Activated CD8-positive, alpha-beta T cell treated with anti-CD3 and anti-CD28 coated beads, Interleukin-2, amount 10 ng/mL, durations not matched to agents 7 days and 5 days (primary cell): Measurements from ENCODE around the gene SLC7A6. TPM values are rescaled to one million over a fixed set of nuclear protein-coding genes. Genes with fewer than 3 reads are reported as not detected.

Experiments
- ATAC-seq: fragments of 150-1000 bp; cut with Tn5 transposase; one replicate; pipeline ENCODE4 v1.10.0; 2021; ENCODE audit warnings: moderate library complexity
- CTCF ChIA-PET: fragments of 350-600 bp; sonication (Branson Sonifier 250); formaldehyde crosslinking; loops from one replicate; lab custom pipeline; 2021; ENCODE audit warnings: antibody characterized with exemption; lab: Charles Lee
- POLR2A ChIA-PET: fragments of 350-600 bp; sonication (Branson Sonifier 250); formaldehyde crosslinking; loops from one replicate; lab custom pipeline; 2021; ENCODE audit warnings: antibody characterized with exemption; lab: Charles Lee
- DNase-seq: peaks from one replicate; pipeline ENCODE4 v3.0.0-alpha.2; 2020
- H3K27ac Mint-ChIP-seq: one replicate; pipeline ENCODE4 v1.8.0; 2021; ENCODE audit warnings: mild to moderate bottlenecking, mixed read lengths
- H3K27me3 Mint-ChIP-seq: one replicate; pipeline ENCODE4 v1.8.0; 2021; ENCODE audit warnings: low read depth, mixed read lengths
- H3K36me3 Mint-ChIP-seq: one replicate; pipeline ENCODE4 v1.8.0; 2021; ENCODE audit warnings: low read depth, mixed read lengths
- H3K4me1 Mint-ChIP-seq: one replicate; pipeline ENCODE4 v1.8.0; 2021; ENCODE audit warnings: low read depth, mixed read lengths
- H3K4me3 Mint-ChIP-seq: one replicate; pipeline ENCODE4 v1.8.0; 2021; ENCODE audit warnings: mild to moderate bottlenecking, mixed read lengths
- H3K9me3 Mint-ChIP-seq: one replicate; pipeline ENCODE4 v1.8.0; 2022; ENCODE audit warnings: mixed read lengths; ENCODE audit not compliant: insufficient read depth
- total RNA-seq, 2 experiments: library from RNA; stranded (reverse); gene quantifications; one replicate each; pipeline ENCODE4 v1.2.3, GENCODE V29; 2021

SLC7A6 gene
- total RNA-seq, 2 experiments from 2014 or later, result 84.1 to 85.0 TPM

DNA sequence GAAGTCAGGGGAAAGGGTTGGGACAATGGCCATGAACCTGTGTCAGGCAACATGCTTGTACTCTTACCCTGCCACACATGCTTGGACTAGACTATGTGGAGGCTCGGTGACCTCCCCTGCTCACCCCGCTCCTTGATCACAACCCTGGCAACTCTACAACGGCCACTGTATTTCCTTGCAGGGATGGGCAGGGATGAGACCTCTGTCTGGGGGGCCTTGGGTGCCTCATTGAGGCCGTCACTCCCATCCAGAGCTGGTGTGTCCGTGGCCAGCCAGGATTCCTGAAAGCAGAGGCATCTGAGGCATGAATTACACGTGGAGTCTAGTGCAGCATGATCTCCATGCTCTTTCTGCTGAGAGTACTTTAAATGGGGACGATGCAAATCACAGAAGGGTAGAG, 18.2 kb upstream of the SLC7A6 start:
- Mint-ChIP-seq H3K9me3 (no peaks in the 10 kb centered on the region), H3K27ac (no peak overlapping the region), H3K27me3 (no peaks in the 10 kb centered on the region), H3K4me3 (peak overlapping the region; percentile 95), H3K36me3 (peaks cover 8% of the 10 kb centered on the region), H3K4me1 (peaks cover 27% of the 10 kb centered on the region)
- ChIA-PET POLR2A (interaction anchor here (1.0 to 2.8 kb wide), 2 partner anchors 18 to 65 kb away, joined by 6 to 8 read pairs; partner anchors contain the start of genes PRMT7, SLC7A6 and SLC7A6OS), CTCF (interaction anchor here (1.1 to 4.0 kb wide), 4 partner anchors 17 to 99 kb away, joined by 3 to 48 read pairs (median 4); partner anchors contain the start of genes PRMT7, SLC7A6 and SLC7A6OS)
- no peak for DNase-seq
- ATAC-seq, result no peak

DNA sequence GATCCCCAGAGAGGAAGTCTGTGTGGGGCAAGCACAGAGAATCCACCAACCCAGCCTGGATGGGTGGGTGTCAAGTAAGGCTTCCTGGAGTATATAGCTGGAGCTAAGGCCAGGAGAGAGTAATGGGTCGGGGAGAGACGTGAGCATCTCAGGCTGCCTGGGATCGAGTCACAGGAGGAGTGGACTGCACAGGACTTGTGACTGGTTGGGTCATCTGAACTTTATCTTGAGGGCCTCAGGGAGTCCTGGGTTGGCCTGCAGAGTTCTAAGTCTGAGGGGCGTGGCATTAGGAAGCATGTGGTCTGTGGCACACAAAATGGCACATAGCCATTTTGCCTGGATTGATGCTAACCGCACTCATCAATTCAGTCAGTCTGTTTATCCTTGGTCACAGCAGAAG, 17.7 kb upstream of the SLC7A6 start:
- peaks cover 27% of the 10 kb centered on the region for H3K4me1 Mint-ChIP-seq
- ATAC-seq, result no peak
- peaks cover 8% of the 10 kb centered on the region for H3K36me3 Mint-ChIP-seq
- no peaks in the 10 kb centered on the region for H3K9me3 Mint-ChIP-seq
- DNase-seq, result no peak
- H3K27ac Mint-ChIP-seq, result no peak overlapping the region
- CTCF ChIA-PET, result interaction anchor here (1.1 to 4.0 kb wide), 3 partner anchors 16 to 64 kb away, joined by 3 to 48 read pairs (median 3); partner anchors contain the start of genes PRMT7, SLC7A6 and SLC7A6OS
- H3K4me3 Mint-ChIP-seq, result no peak overlapping the region
- POLR2A ChIA-PET, result no interaction called here
- H3K27me3 Mint-ChIP-seq, result no peaks in the 10 kb centered on the region

DNA sequence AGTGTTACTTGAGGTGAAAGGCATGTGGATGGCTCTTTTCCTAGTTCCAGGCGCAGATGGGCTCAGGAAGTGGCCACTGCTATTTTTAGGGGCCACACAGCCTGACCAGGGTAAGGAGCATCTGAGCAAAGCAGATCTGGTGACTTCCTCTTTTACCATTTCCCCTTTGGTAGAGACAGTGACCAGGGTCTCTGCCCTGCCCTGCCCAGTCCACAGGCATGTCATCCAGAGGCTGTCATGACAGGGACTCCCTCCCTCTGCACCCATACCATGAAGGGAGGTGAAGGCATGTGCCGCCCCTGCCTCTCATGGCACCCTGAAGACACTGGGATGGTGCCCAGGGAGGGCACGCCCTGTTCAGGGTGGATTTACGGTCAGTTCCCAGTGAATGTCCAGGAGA, 16.9 kb upstream of the SLC7A6 start:
- Mint-ChIP-seq H3K27me3 (no peaks in the 10 kb centered on the region), H3K9me3 (no peaks in the 10 kb centered on the region), H3K27ac (no peak overlapping the region), H3K4me3 (no peak overlapping the region), H3K4me1 (peaks cover 27% of the 10 kb centered on the region), H3K36me3 (peaks cover 12% of the 10 kb centered on the region)
- ChIA-PET CTCF (interaction anchor here (4.0 to 7.6 kb wide), 2 partner anchors 15 kb away, joined by 48 to 67 read pairs; partner anchors contain the start of gene SLC7A6), POLR2A (no interaction called here)
- ATAC-seq (no peak), DNase-seq (no peak)

DNA sequence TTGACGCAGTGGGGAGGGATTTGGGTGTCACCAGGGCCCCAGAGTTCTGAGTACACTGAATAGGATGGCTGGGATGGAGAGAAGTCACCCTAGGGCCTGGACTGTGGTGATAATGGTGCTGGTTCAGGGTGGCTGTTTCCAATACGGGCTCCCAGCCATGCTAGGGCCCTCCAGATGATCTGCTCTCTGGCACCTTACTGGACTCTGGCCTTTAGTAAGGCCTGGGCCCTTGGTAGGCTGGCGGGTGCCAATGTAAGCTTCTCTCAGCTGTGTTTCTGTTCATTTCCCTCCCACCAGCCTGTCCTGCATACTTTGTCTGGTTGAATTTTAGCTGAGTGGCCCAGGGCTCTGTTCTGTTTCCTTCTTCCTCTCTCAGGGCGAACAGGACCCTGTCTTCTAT, 16.4 kb upstream of the SLC7A6 start:
- Mint-ChIP-seq H3K27ac (no peak overlapping the region), H3K27me3 (no peaks in the 10 kb centered on the region), H3K4me1 (peaks cover 27% of the 10 kb centered on the region), H3K4me3 (no peak overlapping the region), H3K36me3 (peaks cover 12% of the 10 kb centered on the region), H3K9me3 (no peaks in the 10 kb centered on the region)
- no peak for DNase-seq
- ChIA-PET POLR2A (no interaction called here), CTCF (interaction anchor here (1.0 to 7.6 kb wide), 2 partner anchors 15 to 81 kb away, joined by 3 to 67 read pairs; partner anchors contain the start of gene SLC7A6)
- ATAC-seq, result no peak

DNA sequence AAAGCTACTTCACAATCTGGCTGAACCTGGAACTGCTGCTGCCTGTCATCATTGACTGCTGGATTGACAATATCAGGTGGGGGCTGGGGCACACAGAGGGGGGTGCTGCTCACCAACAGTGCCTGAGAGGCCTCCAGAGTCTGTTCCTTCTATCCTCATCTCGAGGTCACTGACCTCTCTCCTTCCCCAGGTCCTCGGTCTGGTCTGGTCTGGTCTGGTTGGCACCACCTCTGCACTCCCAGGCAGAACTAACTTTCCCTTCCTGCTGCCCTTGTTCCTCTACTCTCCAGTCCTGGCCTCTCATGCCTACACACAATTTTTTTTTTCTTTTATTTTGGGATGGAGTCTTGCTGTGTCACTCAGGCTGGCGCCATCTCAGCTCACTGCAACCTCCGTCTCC, 15.0 kb upstream of the SLC7A6 start:
- H3K4me1 Mint-ChIP-seq, result peaks cover 27% of the 10 kb centered on the region
- no peak for DNase-seq
- H3K36me3 Mint-ChIP-seq, result peaks cover 12% of the 10 kb centered on the region
- no peak overlapping the region for H3K27ac Mint-ChIP-seq
- ChIA-PET CTCF (interaction anchor here (0.7 to 7.6 kb wide), 3 partner anchors 11 to 80 kb away, joined by 3 to 67 read pairs (median 3); partner anchors contain the start of gene SLC7A6), POLR2A (interaction anchor here (0.7 kb wide), 1 partner anchor 63 kb away, joined by 4 read pairs; no protein-coding TSS in a partner anchor)
- no peaks in the 10 kb centered on the region for H3K27me3 Mint-ChIP-seq
- no peaks in the 10 kb centered on the region for H3K9me3 Mint-ChIP-seq
- ATAC-seq, result no peak
- no peak overlapping the region for H3K4me3 Mint-ChIP-seq

DNA sequence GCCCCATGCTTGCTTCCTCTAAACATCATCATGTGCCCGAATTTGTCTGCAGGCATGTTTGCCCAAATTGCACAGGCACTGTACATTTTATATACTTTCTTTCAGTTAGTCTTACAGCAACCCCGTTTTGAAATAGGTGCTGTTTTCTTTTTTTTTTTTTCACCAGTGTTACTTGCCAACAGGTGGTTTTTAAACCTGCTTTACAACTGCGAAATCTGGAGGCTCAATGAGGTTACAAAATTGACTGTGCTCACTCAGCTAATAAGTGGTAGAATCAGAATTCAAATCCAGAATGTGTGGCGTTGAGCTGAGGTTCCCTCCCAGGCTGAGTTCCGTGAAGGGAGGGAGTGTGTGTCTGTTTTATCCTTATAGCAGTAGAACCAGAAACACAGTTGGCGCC, 13.4 kb upstream of the SLC7A6 start:
- DNase-seq (no peak), ATAC-seq (no peak)
- POLR2A ChIA-PET, result no interaction called here
- H3K9me3 Mint-ChIP-seq, result no peaks in the 10 kb centered on the region
- CTCF ChIA-PET, result interaction anchor here (2.7 to 7.6 kb wide), 2 partner anchors 12 to 78 kb away, joined by 16 to 67 read pairs; partner anchors contain the start of gene SLC7A6
- no peak overlapping the region for H3K4me3 Mint-ChIP-seq
- H3K27ac Mint-ChIP-seq, result no peak overlapping the region
- H3K4me1 Mint-ChIP-seq, result peaks cover 17% of the 10 kb centered on the region
- no peaks in the 10 kb centered on the region for H3K27me3 Mint-ChIP-seq
- peaks cover 11% of the 10 kb centered on the region for H3K36me3 Mint-ChIP-seq

DNA sequence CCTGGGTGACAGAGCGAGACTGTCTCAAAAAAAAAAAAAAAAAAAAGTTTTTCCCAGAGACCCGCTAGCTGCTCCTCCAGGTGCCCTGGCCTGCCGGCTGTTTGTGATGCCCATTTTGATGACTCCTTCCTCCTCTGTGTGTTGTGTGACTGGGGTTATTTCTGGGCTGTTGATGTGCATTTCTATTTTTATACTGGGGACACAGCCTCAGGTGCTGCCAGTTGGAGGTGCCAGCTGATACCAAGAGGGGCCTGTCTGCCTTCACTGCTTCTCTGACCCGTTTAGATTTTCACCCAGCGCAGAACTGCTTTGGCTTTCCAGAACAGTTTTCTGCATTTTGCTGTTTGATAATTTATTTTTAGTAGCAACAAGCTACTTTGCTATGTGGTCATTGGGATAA, 12.5 kb upstream of the SLC7A6 start:
- no peaks in the 10 kb centered on the region for H3K27me3 Mint-ChIP-seq
- ATAC-seq, result no peak
- ChIA-PET CTCF (interaction anchor here (1.1 to 7.6 kb wide), 4 partner anchors 11 to 259 kb away, joined by 3 to 67 read pairs (median 10); partner anchors contain the start of gene SLC7A6), POLR2A (interaction anchor here (1.5 kb wide), 1 partner anchor 12 kb away, joined by 6 read pairs; the partner anchor contains the start of gene SLC7A6)
- no peak overlapping the region for H3K27ac Mint-ChIP-seq
- no peaks in the 10 kb centered on the region for H3K9me3 Mint-ChIP-seq
- DNase-seq, result no peak
- peaks cover 8% of the 10 kb centered on the region for H3K4me1 Mint-ChIP-seq
- no peak overlapping the region for H3K4me3 Mint-ChIP-seq
- peaks cover 16% of the 10 kb centered on the region for H3K36me3 Mint-ChIP-seq

DNA sequence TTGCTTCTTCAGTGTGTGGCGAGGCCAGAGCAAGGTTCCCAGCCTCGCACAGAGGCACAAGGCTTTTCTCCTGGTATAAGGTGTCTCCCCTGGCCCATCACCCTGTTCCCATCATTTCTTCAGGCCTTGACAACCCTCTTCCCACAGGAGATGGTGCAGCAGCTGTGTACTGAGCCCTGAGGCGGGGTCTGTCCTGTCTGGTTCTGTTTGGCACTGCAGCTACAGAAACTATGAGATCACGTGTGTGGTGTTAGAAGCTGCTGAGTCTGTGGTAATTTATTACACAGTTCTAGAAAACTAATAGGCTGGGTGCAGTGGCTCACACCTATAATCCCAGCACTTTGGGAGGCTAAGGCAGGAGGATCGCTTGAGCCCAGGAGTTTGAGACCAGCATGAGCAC, 11.9 kb upstream of the SLC7A6 start:
- Mint-ChIP-seq H3K27me3 (no peaks in the 10 kb centered on the region), H3K4me1 (peaks cover 5% of the 10 kb centered on the region), H3K36me3 (peaks cover 16% of the 10 kb centered on the region), H3K27ac (no peak overlapping the region), H3K9me3 (no peaks in the 10 kb centered on the region), H3K4me3 (no peak overlapping the region)
- DNase-seq, result no peak
- no peak for ATAC-seq
- CTCF ChIA-PET, result interaction anchor here (1.1 to 7.6 kb wide), 5 partner anchors 10 to 258 kb away, joined by 3 to 67 read pairs (median 4); partner anchors contain the start of gene SLC7A6
- POLR2A ChIA-PET, result interaction anchor here (0.9 to 1.5 kb wide), 2 partner anchors 12 to 20 kb away, joined by 3 to 6 read pairs; partner anchors contain the start of gene SLC7A6

DNA sequence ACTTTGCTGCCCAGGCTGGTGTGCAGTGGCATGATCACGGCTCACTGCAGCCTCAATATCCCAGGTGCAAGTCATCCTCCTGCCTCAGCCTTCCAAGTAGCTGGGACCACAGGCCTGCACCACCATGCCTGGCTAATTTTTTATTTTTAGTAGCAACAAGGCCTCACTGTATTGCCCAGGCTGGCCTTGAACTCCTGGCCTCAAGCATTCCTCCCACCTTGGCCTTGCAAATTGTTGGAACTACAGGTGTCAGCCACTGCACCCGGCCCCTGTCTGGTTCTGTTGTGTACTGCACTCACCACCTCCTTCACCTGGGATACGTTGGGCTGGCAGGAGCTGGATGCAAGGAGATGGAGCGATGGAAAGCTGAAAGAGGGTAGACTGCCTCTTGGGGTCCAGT, 10.6 kb upstream of the SLC7A6 start:
- H3K27ac Mint-ChIP-seq, result no peak overlapping the region
- H3K9me3 Mint-ChIP-seq, result no peaks in the 10 kb centered on the region
- ChIA-PET CTCF (interaction anchor here (2.3 to 7.6 kb wide), 2 partner anchors 9 to 75 kb away, joined by 11 to 67 read pairs; partner anchors contain the start of gene SLC7A6), POLR2A (interaction anchor here (1.5 kb wide), 1 partner anchor 9 kb away, joined by 3 read pairs; the partner anchor contains the start of gene PLA2G15)
- peaks cover 16% of the 10 kb centered on the region for H3K36me3 Mint-ChIP-seq
- no peak overlapping the region for H3K4me3 Mint-ChIP-seq
- H3K4me1 Mint-ChIP-seq, result peaks cover 4% of the 10 kb centered on the region
- no peak for DNase-seq
- no peaks in the 10 kb centered on the region for H3K27me3 Mint-ChIP-seq
- ATAC-seq, result no peak

DNA sequence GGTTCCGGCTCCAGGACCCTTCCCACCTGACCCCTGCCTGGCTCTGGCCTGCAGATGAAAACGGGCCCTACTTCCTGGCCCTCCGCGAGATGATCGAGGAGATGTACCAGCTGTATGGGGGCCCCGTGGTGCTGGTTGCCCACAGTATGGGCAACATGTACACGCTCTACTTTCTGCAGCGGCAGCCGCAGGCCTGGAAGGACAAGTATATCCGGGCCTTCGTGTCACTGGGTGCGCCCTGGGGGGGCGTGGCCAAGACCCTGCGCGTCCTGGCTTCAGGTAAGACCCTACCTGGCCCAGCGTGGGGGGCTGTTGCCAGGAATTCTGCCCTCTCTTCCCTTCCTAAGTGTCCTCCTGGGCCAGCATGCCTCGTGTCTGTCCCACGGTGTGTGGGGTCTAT, 8.6 kb upstream of the SLC7A6 start:
- H3K4me1 Mint-ChIP-seq, result peaks cover 4% of the 10 kb centered on the region
- no peaks in the 10 kb centered on the region for H3K9me3 Mint-ChIP-seq
- ChIA-PET CTCF (interaction anchor here (2.3 kb wide), 1 partner anchor 73 kb away, joined by 11 read pairs; no protein-coding TSS in a partner anchor), POLR2A (no interaction called here)
- H3K27me3 Mint-ChIP-seq, result no peaks in the 10 kb centered on the region
- DNase-seq (no peak), ATAC-seq (no peak)
- no peak overlapping the region for H3K4me3 Mint-ChIP-seq
- H3K36me3 Mint-ChIP-seq, result peaks cover 18% of the 10 kb centered on the region
- no peak overlapping the region for H3K27ac Mint-ChIP-seq

DNA sequence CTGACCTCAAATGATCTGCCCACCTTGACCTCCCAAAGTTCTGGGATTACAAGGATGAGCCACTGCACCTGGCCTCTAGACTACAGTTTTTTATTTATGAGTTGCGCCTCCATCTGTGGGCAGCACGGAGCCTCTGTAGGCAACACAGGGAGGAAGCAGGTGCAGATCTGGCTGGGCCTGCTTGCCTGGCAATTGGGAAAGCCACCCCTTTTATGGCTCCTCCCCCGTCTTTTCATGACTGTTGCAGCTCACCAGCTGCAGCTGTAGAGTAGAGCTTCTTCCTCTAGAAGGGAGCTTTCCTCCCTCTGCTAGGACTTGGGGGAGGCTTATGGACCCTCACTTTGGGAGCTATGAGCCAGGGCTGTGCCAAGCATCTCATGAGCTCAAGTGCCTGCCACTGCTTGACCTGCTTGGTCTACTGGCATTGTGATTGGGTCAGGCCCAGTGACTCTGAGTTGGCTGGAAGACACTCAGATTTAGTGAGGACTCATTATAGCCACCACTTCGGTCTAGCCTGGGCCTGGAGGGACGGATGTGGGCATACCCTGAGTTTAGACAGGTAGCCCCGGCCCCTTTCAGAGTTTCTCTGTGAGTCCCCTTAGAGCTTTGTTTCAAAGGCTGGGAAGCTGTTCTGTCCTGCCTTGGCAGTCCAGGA, 6.9 kb upstream of the SLC7A6 start:
- DNase-seq (no peak), ATAC-seq (no peak)
- H3K9me3 Mint-ChIP-seq, result no peaks in the 10 kb centered on the region
- H3K27ac Mint-ChIP-seq, result peak overlapping the region; percentile 7
- H3K4me1 Mint-ChIP-seq, result peaks cover 12% of the 10 kb centered on the region
- no peaks in the 10 kb centered on the region for H3K27me3 Mint-ChIP-seq
- ChIA-PET POLR2A (interaction anchor here (0.6 to 1.3 kb wide), 2 partner anchors 21 to 46 kb away, joined by 3 to 4 read pairs; no protein-coding TSS in a partner anchor), CTCF (interaction anchor here (1.3 to 9.4 kb wide), 4 partner anchors 16 to 164 kb away, joined by 3 to 544 read pairs (median 4); no protein-coding TSS in a partner anchor)
- peaks cover 10% of the 10 kb centered on the region for H3K36me3 Mint-ChIP-seq
- no peak overlapping the region for H3K4me3 Mint-ChIP-seq
